MG63 (cell line): ENCODE measurements around the gene APOA4. TPM values are rescaled to one million over a fixed set of nuclear protein-coding genes. Genes with fewer than 3 reads are reported as not detected.

Experiments
- DNase-seq: peaks from one replicate; pipeline ENCODE4 v3.0.0-alpha.2; 2020
- H3K27me3 ChIP-seq: fragments of 250-450 bp; sonication (Bioruptor Pico); 2 replicates; pipeline ENCODE4 v1.5.1; 2020; ENCODE audit warnings: mild to moderate bottlenecking, moderate library complexity
- H3K36me3 ChIP-seq: fragments of 250-450 bp; sonication (Bioruptor Pico); 2 replicates; pipeline ENCODE4 v1.5.1; 2020; ENCODE audit warnings: mild to moderate bottlenecking, moderate library complexity
- H3K4me3 ChIP-seq: fragments of 250-450 bp; sonication (Bioruptor Pico); 2 replicates; pipeline ENCODE4 v1.5.1; 2020; ENCODE audit warnings: mild to moderate bottlenecking, moderate library complexity
- H3K9me3 ChIP-seq: fragments of 250-450 bp; sonication (Bioruptor Pico); 2 replicates; pipeline ENCODE4 v1.5.1; 2020; ENCODE audit warnings: mild to moderate bottlenecking, moderate library complexity
- total RNA-seq: library from RNA; depleted of rRNA; stranded (reverse); fragments of >200 nt; shearing (Covaris generic); gene quantifications from 2 replicates; pipeline ENCODE4 v1.2.3, GENCODE V29; 2014; ENCODE audit warnings: low replicate concordance; rRNA removed

Gene APOA4
- total RNA-seq, 1 experiment from 2014 or later: not detected

DNA sequence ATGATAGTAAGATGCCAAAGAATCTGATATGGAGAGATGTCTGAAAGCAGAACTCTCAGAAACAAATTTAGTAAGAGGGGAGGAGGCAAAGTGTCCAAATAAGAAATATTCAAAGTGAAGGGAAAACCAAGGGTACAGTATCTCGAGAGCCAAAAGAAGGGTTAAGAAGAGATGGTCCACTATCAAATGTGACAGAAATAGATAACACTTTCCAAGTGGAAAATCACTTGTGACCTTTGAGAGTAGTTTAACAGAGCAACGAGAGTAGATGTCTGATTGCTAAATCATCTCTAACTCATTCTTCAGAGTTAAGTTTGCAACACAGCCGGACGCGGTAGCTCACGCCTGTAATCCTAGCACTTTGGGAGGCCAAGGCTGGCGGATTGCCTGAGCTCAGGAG lies 46.0 kb downstream of the APOA4 start:
- peaks cover 55% of the 10 kb centered on the region for H3K36me3 ChIP-seq
- DNase-seq: no peak
- H3K9me3 ChIP-seq: no peaks in the 10 kb centered on the region
- H3K27me3 ChIP-seq: no peaks in the 10 kb centered on the region
- H3K4me3 ChIP-seq: no peak overlapping the region

DNA sequence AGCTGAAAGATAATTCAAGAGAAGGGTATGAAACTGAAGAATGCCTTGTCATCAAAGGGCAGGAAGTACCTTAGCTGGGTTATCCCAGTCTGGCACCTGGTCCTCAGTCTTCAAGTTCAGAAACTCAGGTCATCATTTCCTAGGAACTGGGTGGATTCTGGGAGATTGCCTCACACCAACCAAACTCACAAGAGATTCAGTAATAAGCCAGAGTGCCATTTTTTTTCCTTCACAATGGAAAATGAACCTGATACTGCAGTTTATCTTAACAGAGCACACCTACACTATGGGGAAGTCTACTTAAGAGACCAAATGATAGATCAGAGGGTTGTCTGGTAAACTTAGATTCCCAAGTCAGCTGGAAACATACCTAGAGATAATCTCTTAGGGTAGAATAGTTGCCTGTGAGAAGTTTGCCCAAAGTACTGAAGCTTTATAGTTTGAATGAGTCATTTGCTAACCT lies 46.6 kb downstream of the APOA4 start:
- Histone ChIP-seq H3K4me3 (no peak overlapping the region), H3K36me3 (peaks cover 52% of the 10 kb centered on the region), H3K27me3 (no peaks in the 10 kb centered on the region), H3K9me3 (no peaks in the 10 kb centered on the region)
- no peak for DNase-seq

DNA sequence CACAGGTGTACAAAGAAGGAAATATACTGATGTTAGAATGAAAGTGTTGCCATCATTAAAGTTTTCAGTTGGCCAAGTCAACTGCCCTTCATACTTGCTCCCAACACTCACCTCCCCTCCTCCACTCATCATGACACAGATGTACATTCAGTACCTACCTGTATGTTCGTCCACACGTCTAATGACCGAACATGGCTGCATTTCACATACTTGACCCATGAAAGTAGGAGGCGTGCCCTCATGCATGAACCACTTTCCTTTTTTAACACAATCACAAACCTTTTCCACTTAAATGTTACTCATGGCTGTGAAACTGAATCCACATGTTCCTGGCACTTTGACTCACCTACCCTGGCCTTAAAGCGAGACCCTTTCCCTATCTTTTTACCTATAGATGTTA lies 47.1 kb downstream of the APOA4 start:
- Histone ChIP-seq H3K27me3 (no peaks in the 10 kb centered on the region), H3K36me3 (peaks cover 48% of the 10 kb centered on the region), H3K9me3 (no peaks in the 10 kb centered on the region), H3K4me3 (no peak overlapping the region)
- no peak for DNase-seq

DNA sequence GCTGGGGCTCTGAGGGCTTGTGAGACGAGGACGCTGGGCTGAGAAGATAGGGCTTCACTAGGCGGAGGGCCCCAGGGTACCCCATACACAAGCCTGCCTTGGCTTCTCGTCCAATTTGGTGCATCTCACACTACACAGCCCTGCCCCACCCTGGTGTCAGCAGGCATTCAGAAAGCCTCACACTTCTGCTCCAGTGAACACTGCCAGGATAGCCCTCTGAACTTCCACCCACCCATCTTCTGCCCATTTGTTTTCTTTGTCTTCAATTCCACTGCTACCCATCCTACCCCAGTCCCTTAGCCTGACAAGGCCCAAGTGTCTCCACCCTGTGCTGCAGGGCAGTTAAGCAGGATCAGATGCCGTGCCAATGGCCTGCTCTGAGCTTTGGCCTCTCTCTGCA lies 48.4 kb downstream of the APOA4 start:
- no peak for DNase-seq
- Histone ChIP-seq H3K4me3 (no peak overlapping the region), H3K9me3 (no peaks in the 10 kb centered on the region), H3K36me3 (peaks cover 38% of the 10 kb centered on the region), H3K27me3 (no peaks in the 10 kb centered on the region)

DNA sequence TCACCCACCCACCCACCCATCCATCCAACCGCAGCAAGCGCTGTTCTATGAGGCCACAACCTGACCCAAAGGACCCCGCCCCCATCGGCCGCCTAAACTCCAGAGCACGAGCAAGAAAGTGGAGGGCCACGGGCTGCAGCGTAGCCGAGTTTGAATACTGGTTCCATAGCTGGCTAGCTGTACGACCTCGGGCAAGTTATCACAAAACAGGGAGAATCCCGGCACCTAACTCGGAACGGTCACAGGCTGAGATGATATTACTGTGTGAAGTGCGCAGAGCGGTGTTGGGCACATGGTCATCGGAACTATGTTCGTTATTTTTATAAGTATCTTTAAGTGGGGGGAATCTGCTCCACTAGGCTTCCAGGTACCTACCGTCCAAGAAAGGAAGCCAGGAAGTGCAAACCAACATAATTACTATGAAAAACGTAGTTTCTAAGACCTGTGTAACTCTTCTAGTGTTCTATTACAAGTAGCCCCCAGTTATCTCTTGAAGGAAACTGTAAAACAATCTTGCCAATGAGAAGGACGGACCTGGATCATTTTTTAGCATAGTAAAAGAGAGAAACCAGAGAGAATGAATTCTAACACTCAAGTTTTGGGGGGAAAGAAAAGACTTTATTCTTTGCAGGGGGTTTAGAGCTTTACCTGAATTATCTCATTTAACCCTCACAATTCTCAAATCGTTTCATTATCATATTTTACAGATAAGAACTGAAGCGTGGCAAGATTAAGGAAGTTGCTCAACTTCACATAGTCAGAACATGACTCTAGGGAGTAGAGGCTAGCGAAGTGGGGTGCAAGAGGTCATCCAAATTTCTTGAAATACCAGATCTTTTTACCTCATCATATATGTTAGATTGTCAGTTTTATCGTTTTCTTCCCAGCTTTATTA lies 49.7 kb downstream of the APOA4 start:
- Histone ChIP-seq H3K4me3 (peak overlapping the region; percentile 96), H3K9me3 (no peaks in the 10 kb centered on the region), H3K36me3 (peaks cover 33% of the 10 kb centered on the region), H3K27me3 (no peaks in the 10 kb centered on the region)
- no peak for DNase-seq

DNA sequence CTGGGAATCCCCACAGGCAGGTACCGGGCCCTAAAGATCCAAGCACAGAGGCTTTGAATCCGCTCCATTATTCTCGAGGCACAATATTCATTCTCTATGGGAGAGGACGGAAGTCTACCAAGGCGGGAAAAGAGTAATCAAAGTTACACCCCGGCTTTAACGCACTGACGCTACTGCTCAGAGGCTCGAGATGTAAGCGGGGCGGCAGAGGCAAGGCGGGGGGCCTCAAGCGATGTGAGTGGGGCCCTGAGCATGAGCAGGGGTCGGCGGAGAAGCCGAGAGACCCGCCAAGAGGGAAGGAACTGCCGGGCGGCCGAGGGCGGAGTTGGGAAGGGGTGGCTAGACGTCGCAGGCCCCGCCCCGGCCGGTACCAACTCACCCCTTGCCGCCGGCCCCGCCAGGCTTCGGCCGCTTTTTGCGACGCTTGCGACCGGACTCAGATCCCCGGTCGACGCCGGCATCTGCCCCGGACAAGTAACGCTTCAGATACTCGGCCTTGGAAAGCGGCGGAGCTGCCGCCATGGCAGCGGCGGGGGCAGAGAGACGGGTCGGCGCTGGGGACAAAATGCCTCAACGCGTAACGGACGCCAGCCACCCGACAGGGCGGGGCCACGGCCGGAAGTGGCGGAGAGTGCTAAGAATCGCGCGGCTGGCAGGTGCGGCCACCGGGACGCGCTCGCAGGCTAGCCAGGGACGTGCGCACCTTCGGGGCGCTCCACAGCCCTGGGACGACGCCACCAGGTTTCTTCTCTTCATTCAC lies 50.5 kb downstream of the APOA4 start, which contains the start of gene BUD13:
Gene BUD13 (minus strand): TSS at position 545 of the 760 bp plus-strand sequence. CDS start 23 bp downstream, at position 522.
- Histone ChIP-seq H3K9me3 (no peaks in the 10 kb centered on the region), H3K27me3 (no peaks in the 10 kb centered on the region), H3K4me3 (peak within 1 kb of the TSS; percentile 96), H3K36me3 (peaks cover 25% of the 10 kb centered on the region)
- peak; percentile 89 for DNase-seq

DNA sequence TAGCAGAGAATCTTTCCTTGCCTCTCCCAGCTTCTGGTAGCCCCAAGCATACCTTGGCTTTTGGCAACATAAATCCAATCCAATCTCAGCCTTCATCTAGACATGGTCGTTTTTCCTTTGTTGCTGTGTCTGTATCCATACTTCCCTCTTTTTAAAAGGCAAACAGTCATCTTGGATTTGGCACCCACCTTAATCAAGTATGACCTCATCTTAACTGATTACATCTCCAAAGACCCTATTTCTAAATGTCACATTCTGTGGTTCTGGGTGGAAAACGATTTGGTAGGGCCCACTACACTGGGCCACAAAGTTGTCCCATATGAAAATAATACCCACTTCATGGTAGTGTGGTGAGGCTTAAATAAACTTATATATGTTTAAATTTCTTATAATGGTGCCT lies 51.2 kb downstream of the APOA4 start:
- Histone ChIP-seq H3K27me3 (no peaks in the 10 kb centered on the region), H3K36me3 (peaks cover 24% of the 10 kb centered on the region), H3K9me3 (no peaks in the 10 kb centered on the region), H3K4me3 (peak overlapping the region; percentile 96)
- DNase-seq: no peak

Other genes with a start within 250 kb of the APOA4 start
- 22.9 and 25.6 TPM in 2 replicates for gene BUD13, start 50.3 kb downstream of the APOA4 start, total RNA-seq
- gene ZPR1, start 35.3 kb downstream of the APOA4 start, total RNA-seq: 65.2 and 86.9 TPM in 2 replicates
- gene APOA5, start 31.4 kb downstream of the APOA4 start, total RNA-seq: not detected in 2 replicates
- not detected in 2 replicates for gene APOC3, start 6.6 kb upstream of the APOA4 start, total RNA-seq
- gene APOA1, start 14.3 kb upstream of the APOA4 start, total RNA-seq: not detected in 2 replicates